ENCODE data around the gene HS1BP3.

Gene HS1BP3

DNA sequence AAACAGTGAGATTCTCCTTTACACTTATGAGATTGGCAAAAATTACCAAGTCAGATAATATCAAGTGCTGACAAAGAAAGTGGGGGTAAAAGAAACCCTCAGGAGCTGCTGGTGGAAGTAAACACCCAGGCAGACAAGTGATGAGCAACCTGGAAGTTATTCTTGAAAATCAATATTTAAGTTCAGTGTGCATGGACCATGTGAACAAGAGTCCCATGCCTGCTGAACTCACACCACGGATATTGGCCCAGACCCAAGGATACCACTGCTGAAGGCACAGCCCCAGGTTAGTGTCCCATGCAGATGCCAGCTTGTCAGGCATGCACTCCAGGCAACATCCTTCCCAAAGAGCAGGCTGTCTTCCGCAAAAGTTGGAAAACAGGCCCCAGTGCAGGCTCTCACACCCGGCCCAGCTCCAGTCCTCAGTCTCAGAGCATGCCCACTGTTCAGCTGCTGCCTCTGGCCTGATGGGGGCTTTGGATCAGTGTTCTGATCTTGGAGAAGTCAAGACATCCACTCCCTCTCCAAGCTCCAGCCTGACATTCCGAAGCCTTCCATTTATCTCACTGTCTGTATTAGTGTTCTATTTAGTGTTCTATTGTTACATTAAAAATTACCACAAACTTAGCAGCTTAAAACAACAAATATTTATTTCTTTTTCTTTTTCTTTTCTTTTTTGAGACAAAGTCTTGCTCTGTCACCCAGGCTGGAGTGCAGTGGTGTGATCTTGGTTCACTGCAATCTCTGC is 70.0 kb downstream of the HS1BP3 start:
- TF ChIP-seq, protein P1, sequence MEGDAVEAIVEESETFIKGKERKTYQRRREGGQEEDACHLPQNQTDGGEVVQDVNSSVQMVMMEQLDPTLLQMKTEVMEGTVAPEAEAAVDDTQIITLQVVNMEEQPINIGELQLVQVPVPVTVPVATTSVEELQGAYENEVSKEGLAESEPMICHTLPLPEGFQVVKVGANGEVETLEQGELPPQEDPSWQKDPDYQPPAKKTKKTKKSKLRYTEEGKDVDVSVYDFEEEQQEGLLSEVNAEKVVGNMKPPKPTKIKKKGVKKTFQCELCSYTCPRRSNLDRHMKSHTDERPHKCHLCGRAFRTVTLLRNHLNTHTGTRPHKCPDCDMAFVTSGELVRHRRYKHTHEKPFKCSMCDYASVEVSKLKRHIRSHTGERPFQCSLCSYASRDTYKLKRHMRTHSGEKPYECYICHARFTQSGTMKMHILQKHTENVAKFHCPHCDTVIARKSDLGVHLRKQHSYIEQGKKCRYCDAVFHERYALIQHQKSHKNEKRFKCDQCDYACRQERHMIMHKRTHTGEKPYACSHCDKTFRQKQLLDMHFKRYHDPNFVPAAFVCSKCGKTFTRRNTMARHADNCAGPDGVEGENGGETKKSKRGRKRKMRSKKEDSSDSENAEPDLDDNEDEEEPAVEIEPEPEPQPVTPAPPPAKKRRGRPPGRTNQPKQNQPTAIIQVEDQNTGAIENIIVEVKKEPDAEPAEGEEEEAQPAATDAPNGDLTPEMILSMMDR (IDR thresholded peaks at IDR 0.05; ENCODE audit: borderline replicate concordance, insufficient read depth, low read depth, low read length): no peak
- no peak overlapping the region for H3K4me3 ChIP-seq (ENCODE audit: low read depth, low read length)

DNA sequence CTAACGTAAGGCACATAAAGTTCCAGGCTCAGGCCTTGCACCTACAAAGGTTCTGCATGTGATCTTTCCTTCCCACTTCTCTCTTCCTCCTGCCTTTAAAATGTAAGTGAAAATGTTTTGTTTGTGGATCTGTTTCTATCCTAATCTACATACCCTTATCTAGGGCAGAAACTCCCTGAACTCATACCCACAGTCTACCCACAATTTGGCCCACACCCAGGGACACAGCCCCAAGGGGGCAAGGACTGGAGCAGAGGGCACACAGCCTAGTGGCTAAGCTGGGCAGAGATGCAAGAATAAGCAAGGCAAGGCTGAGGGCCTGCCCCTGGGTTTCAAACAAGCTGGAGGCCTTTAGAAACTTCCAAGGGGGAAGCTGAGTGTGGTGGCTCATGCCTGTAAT is 71.0 kb downstream of the HS1BP3 start:
- TF ChIP-seq, protein P1 (IDR thresholded peaks at IDR 0.05; ENCODE audit: borderline replicate concordance, insufficient read depth, low read depth, low read length): no peak
- no peak overlapping the region for H3K4me3 ChIP-seq (ENCODE audit: low read depth, low read length)

DNA sequence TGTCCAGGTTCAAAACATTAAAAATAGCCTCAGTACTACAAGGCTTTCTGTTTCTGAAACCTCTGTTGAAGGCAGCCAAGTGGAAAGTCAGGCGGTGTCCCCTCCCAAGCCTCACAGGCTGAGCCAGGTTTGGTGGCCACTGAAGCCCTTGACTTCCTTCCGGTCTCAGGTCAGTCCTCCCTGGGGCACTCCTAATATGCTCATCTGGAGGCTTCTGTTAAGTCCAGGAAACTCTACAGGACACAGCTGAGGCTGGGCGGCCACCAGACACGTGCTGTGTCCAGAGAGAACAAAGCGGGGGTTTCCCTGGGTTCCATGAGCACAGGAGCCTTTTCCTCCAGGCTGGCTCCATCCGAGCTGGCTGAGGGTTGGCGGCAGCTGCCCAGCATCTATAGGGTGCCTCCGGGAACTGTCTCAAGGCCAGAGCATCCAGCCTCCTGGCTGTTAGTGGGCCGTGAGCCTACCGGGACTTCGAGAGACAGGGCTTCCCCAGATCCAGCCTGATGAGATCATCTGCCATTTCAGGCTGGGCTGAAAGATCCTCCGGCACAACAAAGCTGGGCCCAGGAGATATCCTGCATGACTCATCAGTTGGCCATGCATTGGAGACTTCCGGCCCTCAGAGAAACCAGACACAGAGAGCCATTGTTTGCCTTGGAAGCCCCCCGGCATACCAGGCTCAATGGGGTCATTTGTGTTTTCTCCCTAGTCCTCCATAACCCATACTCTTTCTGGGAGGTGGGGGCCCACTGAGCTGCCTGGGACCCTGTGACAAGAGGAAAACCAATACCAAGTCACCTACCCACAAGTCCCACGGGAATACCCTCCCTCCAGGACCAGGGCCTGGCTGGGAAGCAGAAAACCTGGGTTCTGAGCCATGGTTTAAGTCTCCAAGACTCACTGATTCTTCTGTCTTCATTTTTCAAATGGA is 71.7 kb downstream of the HS1BP3 start:
- TF ChIP-seq, protein P1 (IDR thresholded peaks at IDR 0.05; ENCODE audit: borderline replicate concordance, insufficient read depth, low read depth, low read length): no peak
- H3K4me3 ChIP-seq (ENCODE audit: low read depth, low read length): no peak overlapping the region

DNA sequence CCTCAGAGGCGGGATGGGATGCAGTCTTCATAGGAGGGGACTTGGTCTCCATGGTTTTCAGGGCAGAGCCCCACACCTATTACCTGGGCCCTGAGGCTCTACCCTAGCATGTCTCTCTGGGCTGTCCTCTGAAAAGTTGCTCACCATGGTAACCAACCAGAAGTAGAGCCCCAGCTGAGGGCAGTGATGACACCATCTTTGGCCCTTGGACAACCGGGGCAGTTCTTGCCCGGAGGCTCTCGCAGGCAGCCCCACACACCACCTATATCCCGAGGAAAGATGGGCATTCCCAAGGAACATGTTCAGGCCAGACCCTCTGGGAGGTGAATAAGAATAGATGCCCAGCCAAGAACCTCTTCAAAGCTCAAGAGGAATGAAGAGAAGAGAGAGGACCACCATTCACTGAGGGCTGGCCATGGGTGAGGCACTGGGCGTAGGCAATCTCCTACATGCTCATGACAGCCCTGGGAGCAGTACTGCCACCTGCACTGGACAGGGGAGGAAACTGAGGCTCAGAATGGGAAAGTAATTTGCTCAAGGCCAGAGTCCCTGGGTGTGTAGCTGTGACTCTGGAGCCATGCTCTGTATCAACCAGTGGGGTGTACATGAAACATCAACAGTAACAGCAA is 72.5 kb downstream of the HS1BP3 start:
- no peak overlapping the region for H3K4me3 ChIP-seq (ENCODE audit: low read depth, low read length)
- TF ChIP-seq, protein P1 (IDR thresholded peaks at IDR 0.05; ENCODE audit: borderline replicate concordance, insufficient read depth, low read depth, low read length): no peak

DNA sequence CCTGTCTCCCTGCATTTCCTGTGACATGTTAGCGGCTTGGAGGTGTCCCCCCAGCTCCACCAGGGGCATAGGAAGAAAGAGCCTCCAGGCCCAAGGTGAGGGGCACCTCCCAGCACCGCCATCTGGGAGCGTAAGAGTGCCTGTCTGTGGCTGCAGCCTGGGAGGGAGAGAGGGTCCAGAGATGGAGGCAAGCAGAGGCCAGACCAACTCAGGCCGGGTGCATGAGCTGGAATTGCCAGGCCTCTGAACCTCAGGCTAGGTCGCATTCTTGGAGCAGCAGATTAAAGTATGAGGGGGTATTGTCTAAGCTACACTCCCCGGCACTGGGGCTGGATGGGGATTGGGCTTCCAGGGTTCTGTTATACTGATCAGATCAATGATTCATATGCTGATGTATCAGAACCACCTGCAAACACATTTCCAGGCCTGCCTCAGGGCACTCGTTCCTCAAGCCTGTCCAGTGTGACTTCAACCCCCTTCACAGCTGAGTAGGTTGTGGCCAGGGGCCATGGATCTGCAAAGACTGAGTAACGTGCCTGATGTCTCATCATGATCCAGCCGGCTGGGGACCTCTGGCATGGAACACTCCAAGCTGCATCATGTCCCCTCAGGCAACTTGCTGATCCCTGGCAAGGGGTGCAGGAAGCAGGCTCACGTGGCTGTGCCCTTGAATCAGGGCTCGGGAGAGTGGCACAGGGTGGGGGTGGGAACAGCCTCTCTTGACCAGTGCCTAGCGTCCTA is 73.2 kb downstream of the HS1BP3 start:
- no peak overlapping the region for H3K4me3 ChIP-seq (ENCODE audit: low read depth, low read length)
- TF ChIP-seq, protein P1 (IDR thresholded peaks at IDR 0.05; ENCODE audit: borderline replicate concordance, insufficient read depth, low read depth, low read length): no peak

DNA sequence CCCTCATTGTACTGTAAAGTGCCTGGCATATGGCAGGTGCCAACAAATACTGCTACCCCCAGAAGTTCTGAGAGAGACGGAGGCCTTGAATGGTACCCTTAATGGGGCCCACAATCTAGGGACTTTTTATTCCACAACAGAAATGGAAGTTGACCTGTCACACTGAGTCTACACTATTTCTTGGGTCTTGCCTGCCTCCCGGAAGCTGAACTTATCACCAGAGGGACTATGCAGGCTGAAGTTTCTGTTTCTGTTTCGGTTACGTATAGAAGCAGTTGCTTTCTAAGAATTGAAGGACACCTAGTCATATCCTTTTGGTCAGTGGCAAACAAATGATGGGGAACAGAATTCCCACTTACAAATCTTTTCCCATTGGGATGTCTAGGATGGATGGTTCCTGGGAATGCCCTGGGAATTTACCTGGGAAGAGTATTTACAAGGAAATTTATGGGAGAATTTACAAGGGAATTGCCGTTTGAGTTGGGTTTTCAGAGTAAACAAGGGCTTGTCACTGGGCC is 74.2 kb downstream of the HS1BP3 start:
- TF ChIP-seq, protein P1 (IDR thresholded peaks at IDR 0.05; ENCODE audit: borderline replicate concordance, insufficient read depth, low read depth, low read length): no peak
- H3K4me3 ChIP-seq (ENCODE audit: low read depth, low read length): no peak overlapping the region
